Panc1 (cell line): ENCODE results near the gene SEC16A.

Experiments
- CTCF ChIP-seq: fragments of 450-650 bp; IDR thresholded peaks from 2 replicates; pipeline ENCODE4 v1.5.1; 2017; ENCODE audit warnings: mild to moderate bottlenecking
- POLR2AphosphoS5 ChIP-seq: IDR thresholded peaks from 2 replicates; pipeline ENCODE4 v1.6.1; 2012; ENCODE audit warnings: mild to moderate bottlenecking, low read depth, low read length, moderate library complexity

GRCh38 chr9:136397643-136398042, 85.2 kb downstream of the SEC16A start:
- TF ChIP-seq POLR2AphosphoS5 (no peak), CTCF (no peak)
